Cardiac muscle cell (in vitro differentiated cells and primary cell): Measurements from ENCODE around the gene GPR21. TPM values are rescaled to one million over a fixed set of nuclear protein-coding genes. Genes with fewer than 3 reads are reported as not detected.
A peak's percentile ranks its signal among the peaks of the same experiment; 100 is the strongest.

Source experiments
- DNase-seq, 2 donors: peaks; one replicate each; pipeline versions ENCODE4 v3.0.0 to v3.0.0-alpha.2; 2010 to 2017; ENCODE audit warnings: low read depth in 1 of 2, low spot score in 1 of 2
- H3K27ac ChIP-seq: fragments of 200-600 bp; sonication (generic); 2 replicates; pipeline ENCODE4 v1.5.1; 2016
- H3K27me3 ChIP-seq: fragments of 200-600 bp; sonication (generic); 2 replicates; pipeline ENCODE4 v1.6.0; 2016; ENCODE audit warnings: control low read depth
- H3K36me3 ChIP-seq: fragments of 200-600 bp; sonication (generic); 2 replicates; pipeline ENCODE4 v1.5.1; 2016; ENCODE audit warnings: control low read depth
- H3K4me1 ChIP-seq: fragments of 200-600 bp; sonication (generic); 2 replicates; pipeline ENCODE4 v1.8.1; 2017; ENCODE audit warnings: low read depth, mild to moderate bottlenecking, mixed run types
- H3K4me3 ChIP-seq: fragments of 200-600 bp; sonication (generic); 2 replicates; pipeline ENCODE4 v1.5.1; 2016; ENCODE audit warnings: mild to moderate bottlenecking
- H3K9me3 ChIP-seq: fragments of 200-600 bp; sonication (generic); 2 replicates; pipeline ENCODE4 v1.5.1; 2017; ENCODE audit warnings: low read depth, mild to moderate bottlenecking, control low read depth
- CTCF ChIP-seq: IDR thresholded peaks from 2 replicates; pipeline ENCODE4 v1.5.1; 2012; ENCODE audit warnings: low read depth, mild to moderate bottlenecking, low read length
- polyA plus RNA-seq: library from polyadenylated mRNA; unstranded; fragments of >200 nt; fragmentation: Nextera tagmentation; extraction: Ambion mirVana; gene quantifications from 2 replicates; pipeline ENCODE4 v1.2.1, GENCODE V29; 2016
- total RNA-seq: library from RNA; depleted of rRNA; stranded (reverse); fragments of >200 nt; gene quantifications from 2 replicates; pipeline ENCODE4 v1.2.3, GENCODE V29; 2016

GPR21 gene
- total and polyA plus RNA-seq, 2 experiments from 2014 or later: 1.0 TPM; not detected in 1

GRCh38 chr9:123072407-123072995 lies 39.0 kb downstream of the GPR21 start:
- no peaks in the 10 kb centered on the region for H3K27me3 ChIP-seq
- no peaks in the 10 kb centered on the region for H3K9me3 ChIP-seq
- H3K4me1 ChIP-seq: peaks cover 16% of the 10 kb centered on the region
- no peak for TF ChIP-seq CTCF
- peaks cover 23% of the 10 kb centered on the region for H3K36me3 ChIP-seq
- no peak overlapping the region for H3K4me3 ChIP-seq
- peak overlapping the region; percentile 34 for H3K27ac ChIP-seq
- no peak for DNase-seq

GRCh38 chr9:123073441-123073840 lies 40.0 kb downstream of the GPR21 start:
- TF ChIP-seq CTCF: no peak
- Histone ChIP-seq H3K4me1 (peaks cover 16% of the 10 kb centered on the region), H3K27ac (peak overlapping the region; percentile 34)

GRCh38 chr9:123073991-123074422 lies 40.5 kb downstream of the GPR21 start:
- Histone ChIP-seq H3K27ac (peak overlapping the region; percentile 34), H3K27me3 (no peaks in the 10 kb centered on the region), H3K9me3 (no peaks in the 10 kb centered on the region), H3K4me3 (no peak overlapping the region), H3K36me3 (peaks cover 15% of the 10 kb centered on the region), H3K4me1 (peaks cover 16% of the 10 kb centered on the region)
- DNase-seq: peak in 1 of 2 donors; percentile 59
- no peak for TF ChIP-seq CTCF

More at GRCh38 chr9:123073441-123073840, 40.0 kb downstream of the GPR21 start:
- no peaks in the 10 kb centered on the region for H3K9me3 ChIP-seq
- peaks cover 18% of the 10 kb centered on the region for H3K36me3 ChIP-seq
- no peak for DNase-seq
- H3K4me3 ChIP-seq: no peak overlapping the region
- no peaks in the 10 kb centered on the region for H3K27me3 ChIP-seq

GRCh38 chr9:123074628-123075027 lies 41.2 kb downstream of the GPR21 start:
- Histone ChIP-seq H3K27ac (peak overlapping the region; percentile 34), H3K4me1 (peaks cover 16% of the 10 kb centered on the region), H3K27me3 (no peaks in the 10 kb centered on the region), H3K36me3 (peaks cover 16% of the 10 kb centered on the region), H3K4me3 (no peak overlapping the region), H3K9me3 (no peaks in the 10 kb centered on the region)
- no peak for TF ChIP-seq CTCF
- no peak for DNase-seq

GRCh38 chr9:123080444-123080843 lies 47.0 kb downstream of the GPR21 start:
- no peaks in the 10 kb centered on the region for H3K27me3 ChIP-seq
- H3K4me1 ChIP-seq: no peaks in the 10 kb centered on the region
- DNase-seq: no peak
- H3K27ac ChIP-seq: no peak overlapping the region
- no peak overlapping the region for H3K4me3 ChIP-seq
- peaks cover 28% of the 10 kb centered on the region for H3K36me3 ChIP-seq
- TF ChIP-seq CTCF: no peak
- no peaks in the 10 kb centered on the region for H3K9me3 ChIP-seq
